Prostate gland (tissue), 2 donors: ENCODE measurements around the gene TAS2R19. TPM values are rescaled to one million over a fixed set of nuclear protein-coding genes. Genes with fewer than 3 reads are reported as not detected.
"Not testable (repeated sequence)": the region's sequence is repeated elsewhere in the genome, so short reads cannot be mapped to it uniquely, and the experiment has no call there.

Source experiments
- DNase-seq: peaks from one replicate; pipeline ENCODE4 v3.0.0-alpha.2; 2019; ENCODE audit warnings: low spot score
- H3K27ac ChIP-seq, 2 donors: fragments of 200-600 bp; sonication (generic); 2 replicates each; pipeline ENCODE4 v1.5.1; 2017 to 2019
- H3K27me3 ChIP-seq: fragments of 200-600 bp; sonication (generic); replicated peaks from 2 replicates; pipeline ENCODE4 v1.5.1; 2019; ENCODE audit not compliant: insufficient read depth
- H3K36me3 ChIP-seq, 2 donors: fragments of 200-600 bp; sonication (generic); 1 replicate in 1 of 2; 2 replicates in 1 of 2; pipeline versions ENCODE4 v1.5.1 to v1.8.1; 2017 to 2019
- H3K4me1 ChIP-seq: fragments of 200-600 bp; sonication (generic); replicated peaks from 2 replicates; pipeline ENCODE4 v1.5.1; 2019
- H3K4me3 ChIP-seq, 2 donors: fragments of 200-600 bp; sonication (generic); 2 replicates each; pipeline ENCODE4 v1.5.1; 2017 to 2019
- H3K9me3 ChIP-seq: fragments of 200-600 bp; sonication (generic); 2 replicates; pipeline ENCODE4 v1.5.1; 2017
- CTCF ChIP-seq, 4 experiments: fragments of 200-600 bp in 2 of 4; fragments of 450-650 bp in 2 of 4; sonication (generic) in 2 of 4; IDR thresholded peaks; 1 replicate in 3 of 4; 2 replicates in 1 of 4; pipeline ENCODE4 v1.5.1; 2016 to 2019; ENCODE audit warnings: antibody characterized with exemption in 4 of 4, mild to moderate bottlenecking in 2 of 4, moderate library complexity in 2 of 4
- POLR2A ChIP-seq: fragments of 450-650 bp; IDR thresholded peaks from one replicate; pipeline ENCODE4 v1.6.1; 2016; ENCODE audit warnings: antibody characterized with exemption, mild to moderate bottlenecking
- POLR2AphosphoS5 ChIP-seq: sonication (generic); formaldehyde crosslinking; IDR thresholded peaks from one replicate; pipeline ENCODE4 v1.6.1; 2017; ENCODE audit warnings: antibody characterized with exemption
- WGBS: methylation state at CpG from one replicate; pipeline ENCODE4 v1.1.5; 2018; 5-methylcytosine and 5-hydroxymethylcytosine counted together
- intact Hi-C: fragments of 100-400 bp; cut with DNase I; formaldehyde crosslinking; loops from one replicate; pipeline ENCODE4 v1.14.2; 2022
- total RNA-seq, 2 donors: library from RNA; depleted of rRNA; stranded (reverse); fragments of >200 nt; gene quantifications; one replicate each; pipeline ENCODE4 v1.1.0, GENCODE V29; 2016

Gene TAS2R19
- total RNA-seq, 2 donors from 2014 or later = 1.2 to 6.1 TPM

- Histone ChIP-seq H3K9me3 (no peaks in the 10 kb centered on the region), H3K4me1 (no peaks in the 10 kb centered on the region), H3K4me3 (no peak overlapping the region), H3K36me3 (no peaks in the 10 kb centered on the region), H3K27ac (no peak overlapping the region), H3K27me3 (no peaks in the 10 kb centered on the region)
- 71% methylated on average over 3 of the region's 3 CpGs for WGBS
- TF ChIP-seq CTCF (IDR thresholded peaks at IDR 0.05) = no peak
- no peak for TF ChIP-seq POLR2AphosphoS5
- no peak for TF ChIP-seq POLR2A
- intact Hi-C loops = no loop called here
- no peak for DNase-seq
Observed at GRCh38 chr12:11039171-11039570, 16.8 kb upstream of the TAS2R19 start.

- H3K36me3 ChIP-seq, intact Hi-C loops: not testable (repeated sequence)
Observed at GRCh38 chr12:11033959-11034358, 11.5 kb upstream of the TAS2R19 start.

GRCh38 chr12:11031307-11031706 lies 8.9 kb upstream of the TAS2R19 start, which contains the start of gene TAS2R31:
TAS2R31 (minus strand) TSS chr12:11031407; CDS start chr12:11031335, 72 bp downstream.
- Histone ChIP-seq H3K9me3 (no peaks in the 10 kb centered on the region), H3K27me3 (no peaks in the 10 kb centered on the region)
- intact Hi-C loops = no loop called here

More at GRCh38 chr12:11033959-11034358, 11.5 kb upstream of the TAS2R19 start:
- not testable (repeated sequence) for H3K27ac ChIP-seq, H3K4me3 ChIP-seq, H3K9me3 ChIP-seq, H3K4me1 ChIP-seq, H3K27me3 ChIP-seq, DNase-seq
- 100% methylated on average over 1 of the region's 3 CpGs for WGBS

GRCh38 chr12:11026118-11026517 lies 3.7 kb upstream of the TAS2R19 start:
- Histone ChIP-seq H3K4me1 (no peaks in the 10 kb centered on the region), H3K36me3 (no peaks in the 10 kb centered on the region), H3K27me3 (no peaks in the 10 kb centered on the region), H3K27ac (no peak overlapping the region), H3K4me3 (no peak overlapping the region), H3K9me3 (no peaks in the 10 kb centered on the region)
- intact Hi-C loops = no loop called here
- DNase-seq = no peak
- TF ChIP-seq CTCF (IDR thresholded peaks at IDR 0.05) = no peak
- TF ChIP-seq POLR2AphosphoS5 = no peak
- TF ChIP-seq POLR2A = no peak
- WGBS = 95% methylated on average over 6 of the region's 6 CpGs

More at GRCh38 chr12:11031307-11031706, 8.9 kb upstream of the TAS2R19 start, which contains the start of gene TAS2R31:
- Histone ChIP-seq H3K4me1 (no peaks in the 10 kb centered on the region), H3K4me3 (no peak within 1 kb of the TSS), H3K27ac (no peak within 1 kb of the TSS), H3K36me3 (no peaks in the 10 kb centered on the region)
- no peak for DNase-seq
- no peak for TF ChIP-seq POLR2AphosphoS5
- TF ChIP-seq POLR2A = no peak
- no peak for TF ChIP-seq CTCF (IDR thresholded peaks at IDR 0.05)
- 94% methylated on average over 6 of the region's 6 CpGs for WGBS

- H3K36me3 ChIP-seq = no peaks in the 10 kb centered on the region
- no peaks in the 10 kb centered on the region for H3K27me3 ChIP-seq
- WGBS = 87% methylated on average over 2 of the region's 2 CpGs
- no peak overlapping the region for H3K4me3 ChIP-seq
- no peak for DNase-seq
- no peak for TF ChIP-seq CTCF (IDR thresholded peaks at IDR 0.05)
- TF ChIP-seq POLR2A = no peak
- TF ChIP-seq POLR2AphosphoS5 = no peak
- H3K27ac ChIP-seq = no peak overlapping the region
- H3K4me1 ChIP-seq = no peaks in the 10 kb centered on the region
- H3K9me3 ChIP-seq = no peaks in the 10 kb centered on the region
- intact Hi-C loops = no loop called here
Observed at GRCh38 chr12:11023387-11023786, 967 bp upstream of the TAS2R19 start.
